Skeletal muscle tissue (tissue), 4 donors: Measurements from ENCODE around the gene HABP4. TPM values are rescaled to one million over a fixed set of nuclear protein-coding genes. Genes with fewer than 3 reads are reported as not detected.

Experiments used
- H3K27ac ChIP-seq: one replicate; pipeline ENCODE4 v1.7.0; 2013; ENCODE audit warnings: mild to moderate bottlenecking, low read depth, low read length, inconsistent platforms
- H3K27me3 ChIP-seq, 3 donors: one replicate each; pipeline ENCODE4 v1.7.0; 2013; ENCODE audit warnings: low read length in 3 of 3; ENCODE audit not compliant: control insufficient read depth in 3 of 3, insufficient read depth in 3 of 3
- H3K36me3 ChIP-seq, 3 donors: one replicate each; pipeline ENCODE4 v1.7.0; 2013; ENCODE audit warnings: low read length in 3 of 3; ENCODE audit not compliant: control insufficient read depth in 3 of 3, insufficient read depth in 3 of 3
- H3K4me1 ChIP-seq, 3 donors: one replicate each; pipeline ENCODE4 v1.7.0; 2013; ENCODE audit warnings: low read length in 3 of 3, mild to moderate bottlenecking in 3 of 3; ENCODE audit not compliant: control insufficient read depth in 3 of 3, insufficient read depth in 3 of 3
- H3K4me3 ChIP-seq, 3 donors: one replicate each; pipeline ENCODE4 v1.7.0; 2013; ENCODE audit warnings: low read length in 3 of 3
- H3K9ac ChIP-seq, 3 donors: one replicate each; pipeline ENCODE4 v1.7.0; 2013; ENCODE audit warnings: low read length in 3 of 3, mild to moderate bottlenecking in 3 of 3, moderate library complexity in 2 of 3, low read depth in 1 of 3
- H3K9me3 ChIP-seq, 3 donors: one replicate each; pipeline ENCODE4 v1.7.0; 2013; ENCODE audit warnings: low read length in 3 of 3; ENCODE audit not compliant: control insufficient read depth in 3 of 3
- total RNA-seq: library from RNA; depleted of rRNA; stranded (reverse); fragments of >200 nt; gene quantifications from one replicate; pipeline ENCODE4 v1.2.3, GENCODE V29; 2014
- donor health status: Osteomylitis.

Gene HABP4
- total RNA-seq, 1 donor from 2014 or later, result 8.4 TPM

DNA sequence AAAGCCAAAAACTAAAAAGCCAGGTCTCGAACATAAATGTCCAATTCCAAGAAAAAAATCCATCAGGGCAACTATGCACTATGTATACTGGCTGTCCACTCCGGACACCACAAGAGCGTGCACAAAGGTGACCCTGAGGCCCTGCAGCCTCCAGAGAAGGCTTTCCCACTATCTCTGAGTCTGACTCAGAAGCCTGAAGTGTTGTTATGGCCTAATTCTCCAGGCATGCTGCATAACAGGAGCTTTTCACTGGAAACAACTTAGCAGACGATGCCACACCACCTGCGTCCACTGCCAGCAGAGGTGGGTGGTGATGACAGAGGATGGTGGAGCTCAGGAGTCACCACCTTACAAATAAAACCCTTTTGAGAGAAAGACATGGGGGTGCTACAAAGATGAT, 63.7 kb downstream of the HABP4 start:
- no peak overlapping the region for H3K9ac ChIP-seq
- no peak overlapping the region for H3K27ac ChIP-seq
- H3K36me3 ChIP-seq, result peaks cover 0 to 2% (median 2%) of the 10 kb centered on the region in 3 donors
- H3K4me3 ChIP-seq, result no peak overlapping the region
- peaks cover 2 to 7% (median 4%) of the 10 kb centered on the region in 3 donors for H3K4me1 ChIP-seq
- H3K27me3 ChIP-seq, result no peaks in the 10 kb centered on the region
- H3K9me3 ChIP-seq, result no peaks in the 10 kb centered on the region

DNA sequence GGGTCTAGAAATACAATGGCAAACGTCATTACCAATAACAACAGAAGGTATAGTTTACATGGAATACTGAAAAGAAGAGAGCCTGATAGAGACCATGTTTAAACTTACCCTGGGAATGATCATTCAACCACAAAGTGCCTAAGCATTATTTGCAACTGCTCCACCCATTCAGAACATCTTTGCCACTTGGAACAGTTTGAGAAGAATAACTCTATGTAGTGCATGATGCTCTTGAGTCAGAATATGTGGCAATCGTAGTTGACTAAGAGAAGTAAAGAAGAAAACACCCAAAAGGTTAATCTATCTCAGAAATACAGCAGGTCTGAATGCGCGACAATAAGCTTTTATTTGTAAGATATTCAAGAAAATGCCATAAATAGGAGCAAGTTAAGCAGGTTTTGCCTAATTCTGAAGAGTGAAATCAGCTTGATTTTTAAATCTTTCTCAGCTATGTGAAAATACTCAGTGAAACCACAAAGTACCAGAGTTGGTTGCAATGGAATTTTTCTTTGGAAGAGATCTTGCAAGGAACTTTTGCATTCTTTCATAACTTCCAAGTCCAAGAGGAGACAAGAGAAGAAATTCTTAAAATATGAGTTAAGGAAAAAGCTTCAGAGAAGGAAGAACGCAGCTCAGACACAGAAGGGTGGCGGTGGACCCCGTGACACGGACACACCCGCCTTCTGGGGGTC, 64.3 kb downstream of the HABP4 start:
- Histone ChIP-seq H3K4me1 (peaks cover 2 to 6% (median 4%) of the 10 kb centered on the region in 3 donors), H3K4me3 (no peak overlapping the region), H3K36me3 (peaks cover 0 to 2% (median 2%) of the 10 kb centered on the region in 3 donors), H3K27me3 (no peaks in the 10 kb centered on the region), H3K9me3 (no peaks in the 10 kb centered on the region), H3K27ac (no peak overlapping the region), H3K9ac (no peak overlapping the region)

DNA sequence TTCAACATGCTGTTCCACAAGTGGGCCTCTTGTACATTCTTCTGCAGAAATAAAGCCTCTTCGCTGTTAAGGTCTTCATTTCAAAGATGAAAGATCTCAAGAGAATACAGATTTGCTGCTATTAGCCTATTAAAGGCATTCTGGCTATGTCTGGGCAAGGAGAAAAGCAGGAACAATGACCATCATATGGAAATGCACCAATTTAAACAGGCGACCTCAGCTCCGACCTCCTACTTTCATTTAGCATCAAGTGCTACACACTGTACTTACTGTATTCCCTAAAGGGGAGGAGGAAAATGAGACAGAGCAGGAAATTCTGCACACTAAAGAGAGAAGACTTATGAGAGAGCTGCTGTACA, 64.8 kb downstream of the HABP4 start:
- Histone ChIP-seq H3K9ac (no peak overlapping the region), H3K36me3 (peaks cover 0 to 2% (median 2%) of the 10 kb centered on the region in 3 donors), H3K27ac (no peak overlapping the region), H3K27me3 (no peaks in the 10 kb centered on the region), H3K4me1 (peaks cover 2 to 6% (median 4%) of the 10 kb centered on the region in 3 donors), H3K4me3 (no peak overlapping the region), H3K9me3 (no peaks in the 10 kb centered on the region)

DNA sequence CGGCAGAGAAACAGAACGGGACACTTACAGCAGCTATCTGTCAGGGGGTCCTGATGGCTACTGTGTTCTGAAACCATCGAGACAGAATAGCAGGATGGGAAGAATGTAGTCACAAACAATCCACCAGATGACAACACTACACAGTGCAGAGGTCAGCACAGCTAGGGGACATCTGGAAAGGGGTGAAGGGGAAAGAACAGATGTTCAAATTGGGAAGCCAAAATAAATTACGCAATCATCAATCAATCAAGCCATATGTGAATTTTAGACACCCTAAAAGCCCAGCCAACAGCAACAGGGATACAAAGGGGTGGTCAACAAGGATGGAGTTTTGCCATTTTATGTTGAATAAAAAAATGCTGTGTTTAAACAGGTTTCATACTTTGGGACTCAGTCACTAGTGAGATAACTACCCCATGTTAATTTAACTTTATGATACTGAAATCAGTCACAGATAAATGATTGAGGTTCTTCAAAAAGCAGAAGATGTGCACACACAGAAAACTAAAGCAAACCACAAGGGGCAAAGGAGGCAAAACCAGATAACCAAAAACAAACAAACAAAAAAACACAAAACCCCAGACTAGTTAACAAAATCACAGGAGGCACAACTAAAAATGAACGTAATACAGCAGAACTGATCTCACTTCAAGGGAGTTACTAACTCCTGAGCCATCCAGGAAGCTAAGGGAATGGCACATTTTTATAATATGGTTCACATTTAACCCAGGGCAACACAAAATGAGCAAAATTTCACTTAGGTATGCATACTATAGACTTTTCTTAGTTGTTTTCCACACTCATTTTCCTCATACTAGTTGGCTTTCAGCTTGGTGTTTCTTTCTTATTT, 65.9 kb downstream of the HABP4 start:
- Histone ChIP-seq H3K36me3 (peaks cover 0 to 2% (median 2%) of the 10 kb centered on the region in 3 donors), H3K4me1 (peaks cover 2 to 6% (median 4%) of the 10 kb centered on the region in 3 donors), H3K27me3 (no peaks in the 10 kb centered on the region), H3K9ac (no peak overlapping the region), H3K9me3 (no peaks in the 10 kb centered on the region), H3K4me3 (no peak overlapping the region), H3K27ac (no peak overlapping the region)

DNA sequence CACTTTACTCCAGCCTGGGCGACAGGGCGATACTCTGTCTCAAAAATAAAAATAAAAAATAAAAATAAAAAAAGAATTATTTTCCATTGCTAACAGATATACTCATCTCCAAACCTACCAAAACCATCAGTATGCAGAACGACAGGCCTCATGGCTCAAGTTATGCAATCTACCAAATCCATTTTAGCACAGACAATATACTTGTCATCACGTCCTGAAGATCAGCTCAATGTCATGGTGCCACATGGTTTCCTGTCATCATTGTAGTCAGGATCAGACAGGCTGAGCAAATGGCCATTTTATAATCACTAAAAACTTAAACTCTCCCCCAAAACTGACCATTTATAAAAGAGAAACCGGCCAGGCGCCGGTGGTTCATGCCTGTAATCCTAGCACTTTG, 69.1 kb downstream of the HABP4 start:
- no peaks in the 10 kb centered on the region for H3K27me3 ChIP-seq
- no peaks in the 10 kb centered on the region for H3K36me3 ChIP-seq
- no peak overlapping the region for H3K4me3 ChIP-seq

DNA sequence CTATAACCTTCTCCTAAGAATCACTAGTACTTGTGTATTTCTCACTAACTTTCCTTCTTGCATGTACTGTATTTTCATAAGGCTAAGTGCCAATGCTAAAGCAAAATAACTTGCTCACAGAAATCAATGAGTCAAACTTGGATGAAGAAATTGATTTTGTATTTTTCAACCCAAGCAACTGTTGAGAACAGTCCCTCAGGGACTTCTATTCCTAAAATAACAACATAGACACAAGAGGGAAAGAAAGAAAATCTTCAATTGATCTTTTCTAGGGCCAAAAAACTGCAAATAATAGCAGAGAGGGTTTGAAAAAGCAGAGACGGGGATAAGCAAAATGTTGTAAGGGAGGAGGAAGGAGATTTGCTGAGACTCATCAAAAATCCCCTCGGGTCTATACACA, 69.8 kb downstream of the HABP4 start:
- Histone ChIP-seq H3K4me3 (no peak overlapping the region), H3K27me3 (no peaks in the 10 kb centered on the region), H3K36me3 (no peaks in the 10 kb centered on the region), H3K9ac (no peak overlapping the region), H3K4me1 (peaks cover 0 to 2% (median 0%) of the 10 kb centered on the region in 3 donors), H3K9me3 (no peaks in the 10 kb centered on the region), H3K27ac (no peak overlapping the region)

More for the DNA sequence above, 69.1 kb downstream of the HABP4 start:
- H3K9ac ChIP-seq, result no peak overlapping the region
- H3K9me3 ChIP-seq, result no peaks in the 10 kb centered on the region
- H3K4me1 ChIP-seq, result peaks cover 0 to 2% (median 0%) of the 10 kb centered on the region in 3 donors
- H3K27ac ChIP-seq, result no peak overlapping the region

DNA sequence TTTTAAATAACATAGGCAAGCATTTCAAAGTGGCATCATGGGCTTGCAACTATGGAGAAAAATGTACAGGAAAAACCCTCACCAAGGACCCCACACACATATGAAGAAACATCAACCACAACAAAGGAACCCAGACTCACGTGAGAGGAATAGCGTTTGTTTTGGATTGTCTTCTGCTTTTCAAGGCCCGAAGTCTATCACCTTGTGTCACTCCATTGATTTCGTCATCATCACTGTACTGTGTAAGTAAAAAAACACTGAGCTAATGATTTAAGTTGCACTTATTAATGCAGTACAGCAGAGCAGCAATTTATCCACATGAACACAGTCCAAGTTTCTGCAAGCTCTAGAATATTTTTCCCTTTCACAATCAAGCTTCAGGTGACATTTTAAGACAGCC, 72.4 kb downstream of the HABP4 start:
- no peak overlapping the region for H3K9ac ChIP-seq
- H3K27me3 ChIP-seq, result no peaks in the 10 kb centered on the region
- no peaks in the 10 kb centered on the region for H3K9me3 ChIP-seq
- no peak overlapping the region for H3K27ac ChIP-seq
- H3K36me3 ChIP-seq, result no peaks in the 10 kb centered on the region
- H3K4me1 ChIP-seq, result no peaks in the 10 kb centered on the region
- H3K4me3 ChIP-seq, result no peak overlapping the region

DNA sequence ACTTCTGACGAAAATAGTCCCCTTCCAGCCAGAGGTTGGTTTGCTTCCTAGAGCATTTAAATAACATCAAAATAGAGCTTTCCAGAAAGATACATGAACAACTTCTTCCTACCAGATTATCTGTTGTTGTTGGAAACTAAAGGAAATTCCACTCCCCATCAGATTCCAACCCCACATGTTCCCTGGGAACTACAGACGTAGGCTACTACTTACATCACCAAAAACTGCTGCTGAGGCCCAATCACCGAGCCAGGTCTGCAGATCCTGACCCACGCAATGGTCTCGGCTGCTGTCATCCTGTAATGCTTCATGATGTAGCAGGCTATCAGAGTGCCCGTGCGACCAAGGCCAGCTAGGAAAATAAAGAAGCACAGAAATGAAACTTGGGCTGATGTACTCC, 73.4 kb downstream of the HABP4 start:
- no peak overlapping the region for H3K27ac ChIP-seq
- H3K27me3 ChIP-seq, result no peaks in the 10 kb centered on the region
- no peak overlapping the region for H3K9ac ChIP-seq
- H3K36me3 ChIP-seq, result no peaks in the 10 kb centered on the region
- H3K4me1 ChIP-seq, result no peaks in the 10 kb centered on the region
- H3K9me3 ChIP-seq, result no peaks in the 10 kb centered on the region
- no peak overlapping the region for H3K4me3 ChIP-seq

DNA sequence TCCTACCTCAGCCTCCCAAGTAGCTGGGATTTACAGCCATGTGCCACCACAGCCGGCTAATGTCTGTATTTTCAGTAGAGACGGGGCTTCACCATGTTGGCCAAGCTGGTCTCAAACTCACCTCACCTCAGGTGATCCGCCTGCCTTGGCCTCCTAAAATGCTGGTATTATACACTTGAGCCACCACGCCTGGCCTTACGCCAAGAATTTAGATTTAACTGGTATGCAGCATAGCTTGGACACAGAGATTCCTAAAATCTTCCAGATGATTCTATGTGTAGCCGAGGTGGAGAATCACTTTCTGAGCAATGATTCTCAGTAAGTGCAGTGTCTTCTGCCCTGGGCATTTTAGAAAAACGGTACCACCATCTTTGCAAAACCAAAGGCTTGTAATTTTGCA, 74.1 kb downstream of the HABP4 start:
- Histone ChIP-seq H3K27me3 (no peaks in the 10 kb centered on the region), H3K9me3 (no peaks in the 10 kb centered on the region), H3K27ac (no peak overlapping the region), H3K4me3 (no peak overlapping the region), H3K9ac (no peak overlapping the region), H3K4me1 (no peaks in the 10 kb centered on the region), H3K36me3 (no peaks in the 10 kb centered on the region)

DNA sequence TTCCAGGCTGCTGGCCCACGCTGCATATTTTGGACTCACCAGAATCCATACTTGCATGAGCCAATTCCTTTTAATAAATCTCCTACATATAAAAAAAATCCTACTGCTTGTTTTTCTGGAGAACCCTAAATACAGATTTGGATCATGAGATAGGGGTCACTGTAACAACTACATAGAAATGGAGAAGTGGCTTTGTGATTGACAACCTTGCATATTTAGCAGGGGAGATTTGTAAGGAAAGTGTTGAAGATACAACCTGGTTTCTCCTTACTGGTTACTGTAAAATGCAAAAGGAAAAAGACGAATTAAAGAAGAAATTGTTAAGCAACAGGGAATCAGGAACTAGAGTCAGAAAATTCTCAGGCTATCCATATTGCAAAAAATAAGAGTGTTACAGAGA, 74.8 kb downstream of the HABP4 start:
- H3K36me3 ChIP-seq, result no peaks in the 10 kb centered on the region
- H3K9me3 ChIP-seq, result no peaks in the 10 kb centered on the region

More for the DNA sequence above, 74.8 kb downstream of the HABP4 start:
- Histone ChIP-seq H3K9ac (no peak overlapping the region), H3K27me3 (no peaks in the 10 kb centered on the region), H3K27ac (no peak overlapping the region), H3K4me3 (no peak overlapping the region), H3K4me1 (no peaks in the 10 kb centered on the region)
